SU-DHL-6 (cell line): ENCODE data around the gene PROCR.

Experiments used
- EZH2phosphoT487 ChIP-seq: fragments of 200-600 bp; sonication (generic), shearing (Covaris generic); conservative IDR thresholded peaks from 2 replicates; pipeline ENCODE4 v1.6.1; 2018; ENCODE audit warnings: mild to moderate bottlenecking, antibody characterized with exemption, low read length, moderate library complexity, mixed read lengths
- TF ChIP-seq, protein P1 (sequence below): fragments of 200-600 bp; sonication (generic); IDR thresholded peaks from one replicate; pipeline ENCODE4 v1.5.1; 2017; ENCODE audit warnings: antibody characterized with exemption, mild to moderate bottlenecking, low read length, moderate library complexity; ENCODE audit not compliant: insufficient read depth, poor library complexity, severe bottlenecking

DNA sequence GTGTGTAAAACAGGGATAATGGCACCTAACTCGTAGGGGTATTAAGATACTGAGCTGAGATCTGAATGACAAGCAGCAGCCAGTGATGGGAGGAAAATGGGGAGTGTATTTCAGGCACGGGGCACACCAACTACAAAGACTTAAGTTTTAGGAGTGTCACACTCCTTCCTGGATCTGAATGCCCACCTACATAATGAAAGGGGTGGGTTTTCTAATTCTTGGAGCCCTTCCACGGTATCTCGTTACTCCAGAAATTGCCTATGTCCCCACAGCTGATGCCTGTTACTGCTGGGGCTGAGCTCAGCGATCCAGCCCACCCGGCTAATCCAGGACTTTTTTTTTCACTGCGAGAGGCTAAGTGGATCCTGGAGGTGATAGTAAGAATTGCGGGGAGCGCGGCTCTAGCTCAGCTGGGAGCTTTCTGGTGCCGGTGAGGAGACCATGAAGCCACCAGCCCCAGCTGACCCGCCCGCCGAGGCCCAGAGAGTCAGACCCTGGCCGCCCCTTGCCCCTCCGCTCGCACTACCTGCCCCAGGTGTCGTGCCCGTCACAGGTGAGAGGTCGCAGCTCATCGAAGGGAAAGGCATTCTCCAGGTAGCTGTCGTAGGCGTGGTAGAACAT is 25.5 kb upstream of the PROCR start:
- TF ChIP-seq, protein P1, sequence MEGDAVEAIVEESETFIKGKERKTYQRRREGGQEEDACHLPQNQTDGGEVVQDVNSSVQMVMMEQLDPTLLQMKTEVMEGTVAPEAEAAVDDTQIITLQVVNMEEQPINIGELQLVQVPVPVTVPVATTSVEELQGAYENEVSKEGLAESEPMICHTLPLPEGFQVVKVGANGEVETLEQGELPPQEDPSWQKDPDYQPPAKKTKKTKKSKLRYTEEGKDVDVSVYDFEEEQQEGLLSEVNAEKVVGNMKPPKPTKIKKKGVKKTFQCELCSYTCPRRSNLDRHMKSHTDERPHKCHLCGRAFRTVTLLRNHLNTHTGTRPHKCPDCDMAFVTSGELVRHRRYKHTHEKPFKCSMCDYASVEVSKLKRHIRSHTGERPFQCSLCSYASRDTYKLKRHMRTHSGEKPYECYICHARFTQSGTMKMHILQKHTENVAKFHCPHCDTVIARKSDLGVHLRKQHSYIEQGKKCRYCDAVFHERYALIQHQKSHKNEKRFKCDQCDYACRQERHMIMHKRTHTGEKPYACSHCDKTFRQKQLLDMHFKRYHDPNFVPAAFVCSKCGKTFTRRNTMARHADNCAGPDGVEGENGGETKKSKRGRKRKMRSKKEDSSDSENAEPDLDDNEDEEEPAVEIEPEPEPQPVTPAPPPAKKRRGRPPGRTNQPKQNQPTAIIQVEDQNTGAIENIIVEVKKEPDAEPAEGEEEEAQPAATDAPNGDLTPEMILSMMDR: no peak
- TF ChIP-seq EZH2phosphoT487: no peak
